Prostate gland (tissue), 2 donors: ENCODE measurements around the gene DUSP1. TPM values are rescaled to one million over a fixed set of nuclear protein-coding genes. Genes with fewer than 3 reads are reported as not detected.

Source experiments
- DNase-seq: peaks from one replicate; pipeline ENCODE4 v3.0.0-alpha.2; 2019; ENCODE audit warnings: low spot score
- H3K27ac ChIP-seq, 2 donors: fragments of 200-600 bp; sonication (generic); 2 replicates each; pipeline ENCODE4 v1.5.1; 2017 to 2019
- H3K27me3 ChIP-seq: fragments of 200-600 bp; sonication (generic); replicated peaks from 2 replicates; pipeline ENCODE4 v1.5.1; 2019; ENCODE audit not compliant: insufficient read depth
- H3K36me3 ChIP-seq, 2 donors: fragments of 200-600 bp; sonication (generic); 1 replicate in 1 of 2; 2 replicates in 1 of 2; pipeline versions ENCODE4 v1.5.1 to v1.8.1; 2017 to 2019
- H3K4me1 ChIP-seq: fragments of 200-600 bp; sonication (generic); replicated peaks from 2 replicates; pipeline ENCODE4 v1.5.1; 2019
- H3K4me3 ChIP-seq, 2 donors: fragments of 200-600 bp; sonication (generic); 2 replicates each; pipeline ENCODE4 v1.5.1; 2017 to 2019
- H3K9me3 ChIP-seq: fragments of 200-600 bp; sonication (generic); 2 replicates; pipeline ENCODE4 v1.5.1; 2017
- POLR2A ChIP-seq: fragments of 450-650 bp; IDR thresholded peaks from one replicate; pipeline ENCODE4 v1.6.1; 2016; ENCODE audit warnings: antibody characterized with exemption, mild to moderate bottlenecking
- POLR2AphosphoS5 ChIP-seq: sonication (generic); formaldehyde crosslinking; IDR thresholded peaks from one replicate; pipeline ENCODE4 v1.6.1; 2017; ENCODE audit warnings: antibody characterized with exemption
- WGBS: methylation state at CpG from one replicate; pipeline ENCODE4 v1.1.5; 2018; 5-methylcytosine and 5-hydroxymethylcytosine counted together
- intact Hi-C: fragments of 100-400 bp; cut with DNase I; formaldehyde crosslinking; loops from one replicate; pipeline ENCODE4 v1.14.2; 2022
- total RNA-seq, 2 donors: library from RNA; depleted of rRNA; stranded (reverse); fragments of >200 nt; gene quantifications; one replicate each; pipeline ENCODE4 v1.1.0, GENCODE V29; 2016
- TF ChIP-seq, protein P1 (sequence below), 4 experiments: fragments of 200-600 bp in 2 of 4; fragments of 450-650 bp in 2 of 4; sonication (generic) in 2 of 4; IDR thresholded peaks; 1 replicate in 3 of 4; 2 replicates in 1 of 4; pipeline ENCODE4 v1.5.1; 2016 to 2019; ENCODE audit warnings: antibody characterized with exemption in 4 of 4, mild to moderate bottlenecking in 2 of 4, moderate library complexity in 2 of 4

DUSP1 gene
- total RNA-seq, 2 donors from 2014 or later = 559 to 659 TPM

GRCh38 chr5:172722327-172722815, 48.6 kb downstream of the DUSP1 start:
- no peaks in the 10 kb centered on the region for H3K9me3 ChIP-seq
- no peak overlapping the region for H3K27ac ChIP-seq
- H3K27me3 ChIP-seq = no peaks in the 10 kb centered on the region
- WGBS = 38% methylated on average over 12 of the region's 12 CpGs
- intact Hi-C loops = no loop called here
- peaks cover 3% of the 10 kb centered on the region for H3K4me1 ChIP-seq
- no peak for DNase-seq
- TF ChIP-seq, protein P1, sequence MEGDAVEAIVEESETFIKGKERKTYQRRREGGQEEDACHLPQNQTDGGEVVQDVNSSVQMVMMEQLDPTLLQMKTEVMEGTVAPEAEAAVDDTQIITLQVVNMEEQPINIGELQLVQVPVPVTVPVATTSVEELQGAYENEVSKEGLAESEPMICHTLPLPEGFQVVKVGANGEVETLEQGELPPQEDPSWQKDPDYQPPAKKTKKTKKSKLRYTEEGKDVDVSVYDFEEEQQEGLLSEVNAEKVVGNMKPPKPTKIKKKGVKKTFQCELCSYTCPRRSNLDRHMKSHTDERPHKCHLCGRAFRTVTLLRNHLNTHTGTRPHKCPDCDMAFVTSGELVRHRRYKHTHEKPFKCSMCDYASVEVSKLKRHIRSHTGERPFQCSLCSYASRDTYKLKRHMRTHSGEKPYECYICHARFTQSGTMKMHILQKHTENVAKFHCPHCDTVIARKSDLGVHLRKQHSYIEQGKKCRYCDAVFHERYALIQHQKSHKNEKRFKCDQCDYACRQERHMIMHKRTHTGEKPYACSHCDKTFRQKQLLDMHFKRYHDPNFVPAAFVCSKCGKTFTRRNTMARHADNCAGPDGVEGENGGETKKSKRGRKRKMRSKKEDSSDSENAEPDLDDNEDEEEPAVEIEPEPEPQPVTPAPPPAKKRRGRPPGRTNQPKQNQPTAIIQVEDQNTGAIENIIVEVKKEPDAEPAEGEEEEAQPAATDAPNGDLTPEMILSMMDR (IDR thresholded peaks at IDR 0.05) = no peak
- no peak for TF ChIP-seq POLR2A
- no peak for TF ChIP-seq POLR2AphosphoS5
- H3K4me3 ChIP-seq = no peak overlapping the region
- H3K36me3 ChIP-seq = no peaks in the 10 kb centered on the region

- Histone ChIP-seq H3K36me3 (no peaks in the 10 kb centered on the region), H3K4me1 (peaks cover 3% of the 10 kb centered on the region), H3K27ac (no peak overlapping the region), H3K4me3 (no peak overlapping the region), H3K27me3 (no peaks in the 10 kb centered on the region), H3K9me3 (no peaks in the 10 kb centered on the region)
- DNase-seq = no peak
- intact Hi-C loops = no loop called here
- WGBS = 37% methylated on average over 17 of the region's 17 CpGs
- TF ChIP-seq, protein P1 (IDR thresholded peaks at IDR 0.05) = no peak
- TF ChIP-seq POLR2AphosphoS5 = peak; percentile 67
These were observed 49.3 kb downstream of the DUSP1 start for GRCh38 chr5:172721455-172722326.

DNA sequence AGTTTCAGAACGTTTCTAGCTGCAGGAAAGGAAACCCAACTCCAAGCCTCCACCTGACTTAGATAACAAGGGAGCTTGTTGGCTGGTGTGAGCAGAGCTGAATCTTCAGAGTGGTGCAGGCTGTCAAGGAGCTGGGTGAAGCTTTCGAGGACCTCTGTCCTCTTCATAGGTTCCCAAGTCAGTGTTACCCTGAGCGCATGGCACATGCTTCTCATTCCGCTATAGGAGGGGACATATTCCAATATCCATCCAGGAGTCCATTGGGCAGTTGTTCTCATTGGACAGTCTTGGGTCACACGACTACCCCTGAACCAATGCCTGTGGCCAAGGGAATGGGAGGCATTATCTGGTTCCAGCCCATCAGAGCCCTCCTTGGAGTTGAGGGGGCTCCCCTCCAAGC, 50.3 kb downstream of the DUSP1 start:
- no peaks in the 10 kb centered on the region for H3K9me3 ChIP-seq
- no peak overlapping the region for H3K27ac ChIP-seq
- WGBS = 78% methylated on average over 5 of the region's 5 CpGs
- no peaks in the 10 kb centered on the region for H3K36me3 ChIP-seq
- peaks cover 3% of the 10 kb centered on the region for H3K4me1 ChIP-seq
- intact Hi-C loops = no loop called here
- TF ChIP-seq, protein P1 (IDR thresholded peaks at IDR 0.05) = no peak
- TF ChIP-seq POLR2AphosphoS5 (no peak), POLR2A (no peak)
- H3K4me3 ChIP-seq = no peak overlapping the region
- no peak for DNase-seq
- no peaks in the 10 kb centered on the region for H3K27me3 ChIP-seq

DNA sequence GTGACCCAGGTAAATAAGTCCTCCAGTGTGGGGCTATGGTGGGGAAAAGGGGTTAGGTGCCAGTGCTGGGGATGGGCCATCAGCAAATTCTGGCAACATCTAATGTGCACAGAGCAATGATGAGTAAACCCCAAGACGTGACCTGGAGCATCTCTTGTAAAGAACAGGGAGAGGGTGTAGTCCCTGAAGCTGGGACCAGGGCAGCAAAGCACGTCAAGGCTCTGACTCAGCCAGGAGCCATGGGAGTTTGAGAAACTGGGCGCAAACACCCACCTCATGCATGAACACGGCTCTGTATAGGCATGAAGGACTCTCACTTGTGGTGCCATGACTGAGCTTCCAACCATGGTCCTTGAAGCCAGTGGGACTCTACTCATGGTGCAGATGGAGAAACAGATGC, 51.8 kb downstream of the DUSP1 start:
- intact Hi-C loops = loop anchor here (10.0 kb wide), 1 partner anchor 566 kb away; no protein-coding TSS in a partner anchor
- Histone ChIP-seq H3K36me3 (no peaks in the 10 kb centered on the region), H3K9me3 (no peaks in the 10 kb centered on the region), H3K4me1 (no peaks in the 10 kb centered on the region), H3K4me3 (no peak overlapping the region), H3K27me3 (no peaks in the 10 kb centered on the region), H3K27ac (no peak overlapping the region)
- no peak for DNase-seq
- TF ChIP-seq POLR2AphosphoS5 = no peak
- no peak for TF ChIP-seq POLR2A
- TF ChIP-seq, protein P1 (IDR thresholded peaks at IDR 0.05) = no peak
- 81% methylated on average over 4 of the region's 4 CpGs for WGBS
